GM10248 (cell line): ENCODE results near the gene KIF26B.
"Not testable (repeated sequence)": the region's sequence is repeated elsewhere in the genome, so short reads cannot be mapped to it uniquely, and the experiment has no call there.

ENCODE experiments used
- CTCF ChIA-PET: fragments of 300-600 bp; sonication (Branson Sonifier 250); formaldehyde crosslinking; extraction: SDS; loops from one replicate; lab custom pipeline; 2021; ENCODE audit warnings: antibody characterized with exemption; lab: Yijun Ruan, JAX
- POLR2A ChIA-PET: fragments of 350-650 bp; sonication (Branson Sonifier 250); formaldehyde crosslinking; extraction: SDS; loops from one replicate; lab custom pipeline; 2020; ENCODE audit warnings: antibody characterized with exemption; lab: Yijun Ruan, JAX
- DNase-seq: peaks from one replicate; pipeline ENCODE4 v3.0.0; 2012; ENCODE audit errors: extremely low spot score
- TF ChIP-seq, protein P1 (sequence below): IDR thresholded peaks from 2 replicates; pipeline ENCODE4 v1.5.1; 2012; ENCODE audit warnings: mild to moderate bottlenecking, low read depth; ENCODE audit errors: extremely low read depth, missing control alignments, control extremely low read depth

Gene KIF26B

DNA sequence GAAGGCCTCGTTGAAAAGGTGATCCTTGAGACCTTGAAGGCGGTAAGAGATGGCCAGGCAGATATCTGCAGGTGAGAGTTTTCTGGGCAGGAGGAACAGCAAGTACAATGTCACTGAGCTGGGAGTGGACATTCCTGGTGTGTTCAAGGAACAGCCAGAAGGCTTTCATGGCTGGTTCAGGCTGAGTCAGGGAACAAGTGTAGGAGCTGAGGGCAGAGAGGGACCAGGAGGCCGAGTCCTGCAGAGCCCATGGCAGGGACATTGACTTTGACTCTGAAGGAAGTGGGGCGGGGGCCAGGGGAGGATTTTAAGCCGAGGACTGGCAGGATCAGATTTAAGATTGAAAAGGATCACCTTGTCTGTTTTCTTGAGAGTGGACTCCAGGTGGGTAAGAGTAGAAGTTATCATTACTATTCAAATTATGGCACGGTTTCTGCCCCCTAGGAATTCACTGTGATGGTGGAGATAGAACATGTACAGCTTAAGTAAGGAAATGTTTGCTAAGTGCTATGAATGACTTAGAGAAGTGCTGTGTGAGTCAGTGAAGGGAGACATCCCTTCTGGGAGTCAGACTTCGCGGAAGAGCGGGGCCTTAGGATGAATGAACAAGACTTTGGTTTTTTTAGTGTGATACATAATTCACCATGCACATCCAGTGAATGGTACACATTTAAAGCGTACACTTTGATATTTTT is 202.3 kb downstream of the KIF26B start:
- ChIA-PET CTCF (no interaction called here), POLR2A (no interaction called here)
- no peak for DNase-seq
- TF ChIP-seq, protein P1, sequence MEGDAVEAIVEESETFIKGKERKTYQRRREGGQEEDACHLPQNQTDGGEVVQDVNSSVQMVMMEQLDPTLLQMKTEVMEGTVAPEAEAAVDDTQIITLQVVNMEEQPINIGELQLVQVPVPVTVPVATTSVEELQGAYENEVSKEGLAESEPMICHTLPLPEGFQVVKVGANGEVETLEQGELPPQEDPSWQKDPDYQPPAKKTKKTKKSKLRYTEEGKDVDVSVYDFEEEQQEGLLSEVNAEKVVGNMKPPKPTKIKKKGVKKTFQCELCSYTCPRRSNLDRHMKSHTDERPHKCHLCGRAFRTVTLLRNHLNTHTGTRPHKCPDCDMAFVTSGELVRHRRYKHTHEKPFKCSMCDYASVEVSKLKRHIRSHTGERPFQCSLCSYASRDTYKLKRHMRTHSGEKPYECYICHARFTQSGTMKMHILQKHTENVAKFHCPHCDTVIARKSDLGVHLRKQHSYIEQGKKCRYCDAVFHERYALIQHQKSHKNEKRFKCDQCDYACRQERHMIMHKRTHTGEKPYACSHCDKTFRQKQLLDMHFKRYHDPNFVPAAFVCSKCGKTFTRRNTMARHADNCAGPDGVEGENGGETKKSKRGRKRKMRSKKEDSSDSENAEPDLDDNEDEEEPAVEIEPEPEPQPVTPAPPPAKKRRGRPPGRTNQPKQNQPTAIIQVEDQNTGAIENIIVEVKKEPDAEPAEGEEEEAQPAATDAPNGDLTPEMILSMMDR: no peak

DNA sequence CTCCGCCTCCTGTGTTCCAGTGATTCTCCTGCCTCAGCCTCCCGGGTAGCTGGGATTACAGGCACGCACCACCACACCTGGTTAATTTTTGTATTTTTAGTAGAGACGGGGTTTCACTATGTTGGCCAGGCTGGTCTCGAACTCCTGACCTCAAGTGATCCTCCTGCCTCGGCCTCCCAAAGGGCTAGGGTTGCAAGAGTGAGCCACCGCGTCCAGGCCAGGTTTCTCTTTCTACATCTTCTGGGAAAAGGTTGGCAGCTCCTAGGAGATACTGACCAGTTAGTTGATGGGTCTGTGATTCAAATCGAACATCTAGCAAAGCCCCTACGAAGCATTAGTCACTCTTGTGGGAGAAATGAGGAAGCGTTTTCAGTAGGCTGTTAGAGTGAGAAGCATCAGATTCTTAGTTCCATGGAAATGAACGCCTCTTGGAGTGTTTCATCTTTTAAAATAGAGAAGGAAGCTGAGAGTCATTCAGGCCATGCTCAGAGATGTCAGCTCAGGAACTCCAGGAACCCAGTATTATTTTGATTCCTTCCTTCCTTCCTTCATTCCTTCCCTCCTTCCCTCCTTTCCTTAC is 204.4 kb downstream of the KIF26B start:
- DNase-seq, POLR2A ChIA-PET, CTCF ChIA-PET: not testable (repeated sequence)

DNA sequence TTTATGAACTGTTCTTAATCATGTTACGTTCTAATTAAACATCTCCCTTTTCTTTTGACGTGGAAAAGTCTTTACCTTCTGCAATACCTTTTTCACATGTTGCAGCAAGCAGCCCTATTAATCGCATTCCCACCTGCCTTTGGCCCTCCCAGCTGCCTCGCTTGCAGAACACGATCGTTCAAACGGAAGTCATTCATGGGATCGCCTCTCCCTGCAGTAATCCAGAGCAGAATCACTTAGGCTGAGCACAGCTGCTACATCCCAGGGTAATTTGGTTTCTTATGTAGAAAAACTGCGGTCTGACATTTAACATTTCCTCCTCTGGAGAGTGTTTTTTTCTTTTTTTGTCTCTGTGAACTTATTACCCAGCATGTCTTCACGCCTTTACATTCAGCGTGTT is 206.3 kb downstream of the KIF26B start:
- no peak for DNase-seq
- ChIA-PET POLR2A (no interaction called here), CTCF (no interaction called here)
- TF ChIP-seq, protein P1: no peak

DNA sequence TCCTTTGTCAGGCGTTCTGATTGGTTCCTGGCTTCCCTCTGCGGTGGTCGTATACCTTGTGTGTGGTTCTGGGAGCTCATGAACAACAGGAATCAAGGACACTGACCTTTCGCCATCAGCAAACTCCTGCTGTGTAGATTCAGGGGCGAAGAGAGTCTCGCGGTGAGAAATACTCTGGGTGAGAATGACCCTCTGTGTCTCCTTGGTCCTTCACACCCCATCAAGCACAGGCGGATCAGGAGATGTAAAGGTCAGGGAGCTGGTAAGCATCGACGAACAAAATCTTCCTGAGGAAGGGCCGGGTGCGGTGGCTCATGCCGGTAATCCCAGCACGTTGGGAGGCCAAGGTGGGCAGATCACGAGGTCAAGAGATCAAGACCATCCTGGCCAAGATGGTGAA is 207.2 kb downstream of the KIF26B start:
- DNase-seq: no peak
- TF ChIP-seq, protein P1: no peak
- ChIA-PET POLR2A (no interaction called here), CTCF (interaction anchor here (1.0 to 1.6 kb wide), 2 partner anchors 19 to 268 kb away, joined by 3 read pairs; no protein-coding TSS in a partner anchor)

DNA sequence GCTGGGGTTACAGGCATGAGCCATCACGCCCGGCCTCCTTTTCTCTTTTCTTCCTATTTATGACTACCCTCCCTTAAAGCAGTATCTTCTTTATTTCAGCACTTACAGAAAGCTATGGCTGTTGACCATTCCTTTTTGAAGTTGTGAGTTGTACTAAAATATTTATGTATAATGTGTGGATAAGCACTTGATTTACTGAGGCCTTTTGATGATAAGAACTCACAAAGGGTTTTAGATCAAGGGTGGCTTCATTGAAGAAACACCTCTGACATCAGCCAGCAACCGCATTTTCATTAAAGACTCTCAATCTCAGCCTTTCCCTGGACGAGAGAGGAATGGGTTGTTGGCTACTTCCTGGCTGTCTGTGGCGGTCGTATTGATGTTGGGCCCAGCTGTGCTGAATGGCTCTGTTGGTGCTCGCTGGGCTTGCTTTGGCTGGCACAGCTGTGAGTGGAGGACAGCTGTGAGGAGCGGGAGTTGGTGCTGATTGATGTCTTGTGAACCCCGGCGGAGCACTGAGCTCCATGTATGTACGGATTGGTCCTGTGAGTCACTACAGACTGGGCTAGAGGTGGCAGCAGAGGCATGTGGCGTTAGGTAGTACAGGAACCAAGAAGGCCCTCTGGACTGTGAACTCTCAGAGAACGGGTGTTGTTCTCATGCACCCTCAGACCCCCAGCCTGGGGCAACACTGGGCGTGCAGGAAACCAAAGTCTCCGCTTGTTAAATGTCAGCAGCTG is 208.8 kb downstream of the KIF26B start:
- no peak for DNase-seq
- POLR2A ChIA-PET: no interaction called here
- CTCF ChIA-PET: interaction anchor here (1.3 kb wide), 1 partner anchor 10 kb away, joined by 4 read pairs; no protein-coding TSS in a partner anchor
- TF ChIP-seq, protein P1: no peak

DNA sequence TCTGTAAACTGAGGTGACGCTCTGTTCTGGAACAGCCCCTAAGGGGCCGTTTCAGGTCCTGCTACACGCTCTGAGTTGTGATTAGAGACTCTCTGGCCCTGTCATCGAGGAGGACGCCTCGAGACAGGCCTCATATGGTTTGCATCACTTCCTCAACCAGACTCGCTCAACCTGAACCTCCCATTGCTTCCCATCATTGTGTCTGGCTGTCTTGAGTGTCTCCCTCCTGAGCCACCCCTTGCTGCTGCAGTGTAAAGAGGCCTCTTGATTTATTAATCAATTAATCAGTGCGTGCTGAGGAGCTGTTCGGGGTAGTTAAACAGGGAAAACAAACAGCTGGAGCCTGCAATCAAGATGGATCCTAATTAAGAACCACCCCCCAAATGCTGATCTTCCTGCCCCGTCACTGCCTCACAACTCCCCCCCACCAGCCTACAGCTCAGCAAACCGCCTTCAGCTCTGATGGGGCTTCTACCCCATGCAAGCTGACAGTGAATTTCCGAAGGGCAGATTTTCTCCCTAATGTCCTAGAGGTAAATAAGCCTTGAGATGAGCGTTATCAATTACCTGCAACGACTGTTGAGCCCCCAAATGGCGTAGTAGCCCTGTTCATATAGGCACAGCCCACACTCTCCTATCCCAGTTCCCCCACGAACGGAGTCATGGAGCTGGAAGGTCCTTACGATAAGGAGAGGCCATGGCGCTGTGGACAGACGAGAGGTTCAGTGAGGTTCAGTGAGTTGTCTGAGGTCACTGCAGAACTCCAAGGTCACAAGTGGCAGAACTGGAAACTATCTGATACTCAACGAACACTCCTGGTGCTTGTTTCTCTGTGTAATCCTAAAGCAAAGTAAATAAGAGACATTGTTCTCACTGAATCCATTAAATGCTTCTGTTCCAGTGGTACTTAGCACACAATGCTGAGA is 210.6 kb downstream of the KIF26B start:
- CTCF ChIA-PET: no interaction called here
- TF ChIP-seq, protein P1: no peak
- POLR2A ChIA-PET: no interaction called here
- DNase-seq: no peak
